Activated CD4-positive, CD25-positive, alpha-beta regulatory T cell treated with anti-CD3 and anti-CD28 coated beads, Interleukin-2, amount 50 U/mL, for 24 hours (primary cell): ENCODE data around the gene SAMD3.
A peak's percentile ranks its signal among the peaks of the same experiment; 100 is the strongest.
"Not testable (repeated sequence)": the region's sequence is repeated elsewhere in the genome, so short reads cannot be mapped to it uniquely, and the experiment has no call there.

ENCODE experiments used
- ATAC-seq, 2 donors: fragments of 150-1000 bp; cut with Tn5 transposase; one replicate each; pipeline ENCODE4 v1.10.0; 2021; ENCODE audit warnings: mild to moderate bottlenecking in 1 of 2, moderate library complexity in 1 of 2

SAMD3 gene

DNA sequence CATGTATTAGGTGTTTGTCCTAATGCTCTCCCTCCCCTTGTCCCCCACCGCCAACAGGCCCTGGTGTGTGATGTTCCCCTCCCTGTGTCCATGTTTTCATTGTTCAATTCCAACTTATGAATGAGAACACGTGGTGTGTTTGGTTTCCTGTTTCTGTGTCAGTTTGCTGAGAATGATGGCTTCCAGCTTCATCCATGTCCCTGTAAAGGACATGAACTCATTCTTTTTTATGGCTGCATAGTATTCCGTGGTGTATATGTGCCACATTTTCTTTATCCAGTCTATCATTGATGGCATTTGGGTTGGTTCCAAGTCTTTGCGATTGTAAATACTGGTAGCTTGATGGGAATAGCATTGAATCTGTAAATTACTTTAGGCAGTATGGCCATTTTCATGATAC lies 52.6 kb downstream of the SAMD3 start:
- ATAC-seq: not testable (repeated sequence)

DNA sequence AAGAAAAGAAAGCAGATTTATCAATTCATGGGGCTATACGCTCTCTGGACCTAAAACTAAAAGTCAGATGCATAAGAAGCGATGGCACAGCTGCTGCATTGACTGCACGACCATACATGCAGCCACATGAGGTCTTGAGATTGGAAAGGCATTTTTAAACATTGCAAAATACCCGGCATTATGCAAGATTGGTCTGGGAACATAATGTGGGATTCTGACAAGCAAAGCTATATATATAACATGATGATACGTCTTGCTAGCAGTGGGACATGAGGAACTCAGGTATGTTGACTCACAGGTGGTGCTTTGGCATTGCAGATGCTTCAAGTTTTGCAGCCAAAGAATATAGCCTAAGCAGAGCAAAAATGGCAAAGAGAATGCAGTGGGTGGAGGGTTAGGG lies 55.1 kb downstream of the SAMD3 start:
- no peak for ATAC-seq

DNA sequence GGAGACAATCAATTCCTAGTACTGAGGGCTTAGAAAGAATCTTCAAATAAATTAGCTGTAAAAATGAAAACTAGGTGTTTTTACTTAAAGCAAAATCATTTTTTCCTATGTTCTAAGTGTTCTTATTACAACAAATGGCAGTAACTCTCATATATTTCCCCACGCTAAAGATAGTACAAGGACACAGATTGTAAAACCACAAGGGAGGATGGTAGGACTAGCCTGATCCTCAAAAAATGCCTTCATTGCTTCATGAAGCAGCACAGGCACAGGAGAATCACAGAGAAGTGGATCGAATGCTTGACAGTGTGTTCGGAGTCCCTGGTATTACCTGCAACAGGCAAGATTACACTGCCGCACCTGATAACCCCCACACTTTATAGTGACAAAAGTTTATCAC lies 58.5 kb downstream of the SAMD3 start:
- ATAC-seq: no peak

DNA sequence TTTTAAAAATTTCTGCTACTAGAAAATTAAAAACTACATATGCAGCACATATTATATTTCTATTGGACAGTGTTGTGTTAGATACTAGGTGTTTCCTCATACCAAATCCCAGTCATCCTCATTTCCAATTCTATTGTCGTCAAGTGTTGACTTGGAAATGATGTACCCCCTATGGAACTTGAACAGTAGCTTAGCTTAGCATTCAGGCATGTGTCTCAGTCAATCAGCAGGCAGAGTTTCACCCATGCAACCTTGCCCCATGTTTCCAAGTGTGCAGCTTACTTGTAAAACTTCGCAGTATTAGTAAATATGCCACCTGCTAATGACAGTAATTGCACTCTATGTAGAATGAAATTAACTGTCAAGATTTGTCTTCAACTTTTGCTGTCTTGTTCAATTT lies 59.5 kb downstream of the SAMD3 start:
- ATAC-seq: no peak

DNA sequence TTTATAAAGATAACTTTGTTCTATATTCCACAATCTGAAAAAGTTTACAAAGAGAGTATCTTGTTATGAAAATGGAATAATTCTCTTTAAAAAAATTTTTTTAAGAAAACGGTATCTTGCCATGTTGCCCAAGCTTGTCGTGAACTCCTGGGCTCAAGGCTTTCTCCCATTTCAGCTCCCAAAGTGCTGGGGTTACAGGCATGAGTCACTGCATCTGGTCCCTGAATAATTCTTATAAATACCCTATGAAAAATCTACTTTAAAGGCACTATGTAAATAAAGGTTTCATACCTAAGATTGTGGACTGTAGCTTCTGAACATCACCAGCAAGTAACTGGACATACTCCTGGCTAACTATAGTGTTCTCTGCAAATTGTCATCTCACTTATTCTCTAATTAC lies 60.3 kb downstream of the SAMD3 start:
- no peak for ATAC-seq

DNA sequence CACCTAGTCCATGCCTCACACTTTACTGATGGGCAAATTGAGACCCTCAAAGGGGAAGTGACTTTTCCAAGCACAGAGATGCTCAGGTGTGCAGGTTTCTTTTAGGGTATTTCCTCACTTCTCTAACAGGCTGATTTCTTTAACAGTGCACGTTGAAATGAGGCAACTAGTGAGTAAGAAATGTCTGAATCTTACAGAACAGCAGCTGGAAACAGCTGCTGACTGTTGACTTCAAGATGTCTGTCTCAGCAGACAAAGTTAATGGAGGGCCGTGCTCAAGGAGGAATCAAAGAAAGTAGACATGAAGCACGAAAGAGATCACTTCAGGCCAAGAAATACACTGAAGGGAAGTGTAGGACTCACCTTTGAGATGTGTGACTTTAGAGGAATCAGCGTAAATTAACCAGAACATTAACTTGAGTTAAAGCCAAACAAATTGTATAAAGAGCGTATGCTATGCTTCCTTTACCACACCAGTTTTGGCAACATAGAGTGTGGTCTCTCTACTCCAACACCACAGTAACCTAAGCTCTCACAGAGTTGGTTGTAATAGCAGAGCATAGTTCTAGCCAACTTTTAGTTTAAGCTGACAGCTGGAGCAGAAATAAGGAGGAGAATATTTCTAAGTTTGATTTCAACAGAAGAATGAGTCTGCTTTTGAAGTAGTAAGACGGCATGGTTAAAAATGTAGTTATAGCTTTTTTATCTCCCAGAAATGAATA lies 60.9 kb downstream of the SAMD3 start:
- ATAC-seq: no peak

DNA sequence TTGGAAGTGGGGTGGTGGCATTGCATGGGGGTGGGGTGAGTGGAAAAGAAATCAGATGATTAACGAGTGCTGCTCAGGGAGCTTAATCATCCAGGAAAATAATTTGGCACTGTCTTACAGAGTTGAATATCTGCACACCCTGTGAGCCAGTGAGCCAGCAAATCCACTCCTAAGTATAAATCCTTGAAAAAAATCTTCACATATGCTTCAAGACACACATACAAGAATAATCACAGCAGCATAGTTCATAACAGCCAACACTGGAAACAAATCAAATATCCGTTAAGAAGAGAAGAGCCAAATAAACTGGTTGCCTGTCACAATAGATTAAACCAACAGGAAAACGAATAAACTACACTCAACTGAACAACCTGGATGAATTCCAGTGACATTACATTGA lies 62.8 kb downstream of the SAMD3 start:
- ATAC-seq: no peak

DNA sequence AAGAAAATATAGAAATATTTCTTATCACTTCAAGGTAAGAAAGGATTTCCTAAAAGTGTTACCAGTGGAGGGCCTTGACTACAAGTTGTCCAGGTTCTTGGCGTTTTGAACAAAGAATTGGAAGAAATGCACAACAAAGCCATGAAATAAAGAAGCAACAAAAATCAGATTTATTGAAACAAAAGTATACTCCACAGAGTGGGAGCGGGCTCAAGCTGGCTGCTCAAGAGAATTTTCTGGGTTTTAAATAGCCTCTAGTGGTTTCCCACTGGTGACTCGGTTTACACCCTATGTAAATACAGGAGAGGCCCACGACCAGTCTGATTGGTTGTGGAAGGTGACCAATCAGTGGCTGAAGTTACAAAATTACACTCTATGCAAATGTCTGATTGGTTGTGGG lies 64.2 kb downstream of the SAMD3 start:
- no peak for ATAC-seq

DNA sequence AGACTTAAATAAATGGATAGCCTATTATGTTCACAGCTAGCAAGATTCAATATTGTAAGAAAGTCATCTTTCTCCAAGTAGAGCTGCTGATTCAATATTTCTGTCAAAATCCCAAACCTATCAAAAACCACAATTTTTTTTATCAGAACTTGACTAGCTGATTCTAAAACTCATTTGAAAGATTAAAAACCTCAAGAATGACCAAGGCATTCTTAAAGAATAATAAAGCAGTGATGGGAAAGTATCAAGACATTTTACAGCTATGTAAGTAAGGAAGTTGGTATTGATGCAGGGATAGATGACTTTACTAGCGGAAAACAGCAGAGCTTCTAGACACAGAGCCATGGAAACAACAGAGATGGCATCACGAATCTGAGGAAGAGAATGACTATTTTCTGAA lies 64.7 kb downstream of the SAMD3 start:
- ATAC-seq: no peak

DNA sequence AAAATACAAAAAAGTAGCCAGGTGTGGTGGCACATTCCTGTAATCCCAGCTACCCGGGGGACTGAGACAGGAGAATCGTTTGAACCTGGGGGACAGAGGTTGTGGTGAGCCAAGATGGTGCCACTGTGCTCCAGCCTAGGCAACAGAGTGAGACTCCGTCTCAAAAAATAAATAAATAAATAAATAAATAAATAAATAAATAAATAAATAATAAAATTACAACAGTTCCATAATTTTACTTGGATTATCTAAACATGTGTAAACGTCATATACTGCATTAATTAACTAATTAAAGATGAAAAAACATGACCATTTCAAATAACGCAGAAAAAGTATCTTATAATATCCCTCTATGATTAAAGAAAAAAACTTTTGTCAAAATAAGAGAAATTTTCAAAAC lies 65.8 kb downstream of the SAMD3 start:
- ATAC-seq: no peak

DNA sequence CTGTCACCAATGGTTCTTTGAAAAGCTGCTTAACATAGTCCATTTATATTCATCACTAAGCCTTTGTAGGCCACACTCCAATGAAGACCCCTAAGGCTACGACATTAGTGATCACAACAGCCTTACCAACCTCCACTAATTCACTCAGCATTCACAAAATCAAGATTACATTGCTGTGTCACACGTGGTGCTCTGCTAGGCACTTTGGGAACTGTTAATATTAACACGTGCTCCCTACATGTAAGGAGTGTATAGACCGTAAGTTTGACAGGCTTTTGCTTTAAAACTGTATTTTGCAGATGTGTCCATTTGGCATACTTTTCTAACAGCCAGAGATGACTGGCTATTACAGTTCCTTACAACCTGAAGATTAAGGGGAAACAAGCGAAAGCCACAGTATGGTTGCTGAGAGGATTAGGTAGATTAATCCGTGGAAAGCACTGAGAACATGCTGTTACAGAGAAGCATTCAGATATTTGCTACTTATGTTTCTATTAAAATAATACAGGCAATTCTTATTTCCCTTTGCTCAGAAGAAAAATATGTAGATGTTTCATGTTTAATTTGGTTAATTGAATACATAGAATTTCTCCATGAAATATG lies 69.7 kb downstream of the SAMD3 start:
- no peak for ATAC-seq

DNA sequence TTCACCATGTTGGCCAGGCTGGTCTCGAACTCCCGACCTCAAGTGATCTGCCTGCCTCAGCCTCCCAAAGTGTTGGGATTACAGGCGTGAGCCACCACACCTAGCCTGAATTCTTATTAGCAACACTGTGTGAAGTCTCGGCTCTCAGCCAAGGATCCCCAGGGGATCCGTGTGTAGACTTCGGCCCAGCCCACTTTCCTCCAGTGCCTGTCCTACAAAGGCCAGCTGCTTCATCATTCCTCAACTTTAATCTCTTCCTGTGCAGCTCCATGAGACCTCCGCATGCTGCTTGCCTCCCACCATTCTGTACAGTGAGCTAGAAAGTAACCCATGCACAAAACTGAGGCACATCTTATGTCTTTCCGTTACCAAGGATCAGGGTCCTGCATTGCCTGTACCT lies 71.8 kb downstream of the SAMD3 start:
- no peak for ATAC-seq

DNA sequence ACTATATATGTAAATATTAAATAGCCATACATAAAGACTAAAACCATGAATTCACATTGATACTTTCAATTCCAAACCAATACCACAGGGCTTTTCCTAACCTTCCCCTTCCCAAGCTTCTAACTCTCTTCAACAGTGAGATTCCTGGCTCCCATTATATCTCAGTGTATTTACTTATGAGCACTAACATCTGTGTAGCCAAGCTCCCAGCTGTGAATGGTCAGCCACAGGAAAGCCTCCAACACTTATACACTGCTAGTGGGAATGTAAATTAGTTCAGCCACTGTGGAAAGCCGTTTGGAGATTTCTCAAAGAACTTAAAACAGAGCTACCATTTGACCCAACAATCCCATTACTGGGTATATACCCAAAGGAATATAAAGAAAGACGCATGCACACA lies 73.7 kb downstream of the SAMD3 start:
- not testable (repeated sequence) for ATAC-seq

DNA sequence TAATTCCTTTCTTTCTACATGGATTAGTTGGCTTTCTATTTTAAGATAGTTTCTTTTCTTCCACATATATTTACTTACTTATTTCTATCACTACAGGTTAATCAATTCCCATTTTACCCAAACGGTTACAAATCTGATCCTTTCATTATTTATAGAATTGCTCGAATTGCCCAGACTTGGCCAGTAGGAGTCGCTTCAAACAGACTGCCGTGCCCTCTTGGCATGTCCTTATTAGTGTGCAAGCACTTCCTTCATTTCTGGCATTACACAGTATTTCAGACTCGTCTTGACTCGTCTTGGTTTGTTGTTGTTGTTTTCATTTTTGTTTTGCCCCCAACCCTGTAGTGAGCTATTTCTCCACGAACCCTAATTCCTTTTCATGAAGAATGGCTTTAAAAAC lies 74.6 kb downstream of the SAMD3 start:
- ATAC-seq: no peak

DNA sequence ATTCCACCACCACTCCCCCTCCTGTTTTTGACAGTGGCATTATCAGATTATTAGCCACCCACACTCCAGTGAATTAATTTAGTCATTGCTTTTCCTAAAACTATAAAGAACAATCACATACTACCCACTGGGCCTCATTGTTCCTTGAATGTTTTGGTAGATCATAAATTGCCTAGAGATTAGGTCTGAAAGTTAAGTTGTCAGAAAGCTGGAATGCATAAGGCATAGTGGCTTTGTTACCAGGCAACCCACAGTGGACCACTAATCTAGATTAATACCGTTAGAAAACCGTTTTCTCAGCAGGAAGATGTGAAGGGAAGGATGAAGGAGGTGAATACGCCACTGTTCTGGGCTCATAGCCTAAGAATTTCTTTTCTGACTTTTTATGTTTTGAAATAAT lies 75.6 kb downstream of the SAMD3 start:
- no peak for ATAC-seq

DNA sequence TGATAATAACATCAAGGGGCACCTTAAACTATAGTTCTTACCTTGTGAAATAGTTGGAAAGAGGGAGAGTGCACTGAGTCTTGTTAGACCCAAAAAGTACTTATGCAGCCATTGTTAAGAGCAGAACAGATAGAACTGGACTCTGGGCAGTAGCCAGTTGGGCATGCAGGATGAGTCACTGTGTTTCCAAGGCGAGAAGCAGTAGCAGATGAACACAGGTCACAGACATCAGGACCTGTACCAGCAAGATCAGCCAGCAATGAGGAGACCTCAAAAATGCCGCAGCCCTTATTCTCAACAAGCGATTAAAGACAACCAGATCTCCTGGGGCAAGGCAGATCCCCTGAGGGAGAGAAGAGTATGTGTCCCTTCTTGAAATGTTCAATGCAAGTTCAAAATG lies 79.0 kb downstream of the SAMD3 start:
- ATAC-seq: no peak

DNA sequence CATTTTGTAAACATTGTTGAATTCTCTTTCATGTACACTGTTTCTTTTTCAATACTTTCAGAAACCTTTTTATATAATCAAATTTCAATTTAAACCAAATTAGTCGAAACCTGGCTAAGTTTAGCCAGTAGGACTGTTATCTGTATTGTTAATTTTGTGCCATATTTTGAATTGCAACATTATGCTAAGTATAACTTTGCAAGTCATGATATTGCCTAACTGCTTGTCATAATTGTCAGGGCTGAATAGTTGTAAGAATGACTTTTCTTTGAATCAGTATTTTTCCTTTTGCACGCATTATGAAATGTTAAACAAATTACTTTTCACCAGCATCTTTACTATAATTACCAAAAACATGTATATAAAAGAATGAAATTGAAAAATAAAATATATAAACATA lies 82.7 kb downstream of the SAMD3 start:
- ATAC-seq: no peak

DNA sequence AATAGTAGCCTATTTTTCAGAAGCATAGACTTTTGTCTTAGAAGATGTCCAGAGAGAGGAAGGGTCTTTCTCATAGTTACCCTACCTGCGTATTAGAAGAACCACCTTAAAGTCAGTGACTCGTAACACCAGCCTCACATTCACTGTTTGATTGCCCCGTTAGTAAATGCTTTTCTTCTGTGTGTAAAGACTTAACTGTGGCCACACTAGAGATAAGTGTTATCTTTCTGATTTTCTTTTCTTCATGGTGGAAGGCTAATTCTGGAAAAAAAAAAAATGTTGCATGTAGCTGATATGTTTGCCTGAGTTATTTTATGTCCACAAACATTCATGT lies 83.9 kb downstream of the SAMD3 start:
- peak in 1 of 2 donors; percentile 23 for ATAC-seq

DNA sequence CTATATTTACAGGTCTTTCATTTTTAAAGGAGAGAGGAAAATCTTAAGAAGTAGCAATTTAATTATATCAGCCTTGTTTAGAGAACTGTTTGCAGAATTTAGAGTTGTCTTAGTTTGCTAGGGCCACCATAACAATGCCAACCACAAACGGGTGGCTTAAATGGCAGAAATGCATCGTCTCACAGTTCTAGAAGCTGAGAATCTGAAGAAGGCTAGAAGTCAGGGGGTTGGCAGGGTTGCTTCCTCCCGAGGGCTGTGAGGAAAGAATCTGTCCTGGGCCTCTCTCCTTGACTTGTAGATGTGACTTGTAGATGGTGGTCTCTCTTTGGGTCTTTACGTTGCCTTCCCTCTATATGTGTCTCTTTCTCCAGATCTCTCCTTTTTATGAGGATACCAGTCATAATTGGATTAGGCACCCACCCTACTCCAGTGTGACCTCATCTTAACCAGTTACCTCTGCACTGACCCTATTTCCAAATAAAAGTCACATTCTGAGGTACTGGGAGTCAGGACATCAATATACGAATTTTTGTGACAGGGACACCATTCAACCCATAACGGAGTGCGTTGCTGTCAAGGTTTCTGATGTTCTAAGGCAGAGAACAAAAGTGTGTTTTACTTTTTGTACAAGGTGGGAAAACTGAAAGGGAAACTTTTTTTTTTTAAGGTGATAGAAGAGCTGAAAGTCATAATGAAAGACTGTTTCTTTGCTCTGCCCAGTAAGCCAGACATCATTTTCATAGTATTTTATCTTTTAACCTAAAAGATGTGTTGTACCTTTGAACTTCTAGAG lies 84.4 kb downstream of the SAMD3 start:
- peak; percentile 61 to 76 for ATAC-seq

DNA sequence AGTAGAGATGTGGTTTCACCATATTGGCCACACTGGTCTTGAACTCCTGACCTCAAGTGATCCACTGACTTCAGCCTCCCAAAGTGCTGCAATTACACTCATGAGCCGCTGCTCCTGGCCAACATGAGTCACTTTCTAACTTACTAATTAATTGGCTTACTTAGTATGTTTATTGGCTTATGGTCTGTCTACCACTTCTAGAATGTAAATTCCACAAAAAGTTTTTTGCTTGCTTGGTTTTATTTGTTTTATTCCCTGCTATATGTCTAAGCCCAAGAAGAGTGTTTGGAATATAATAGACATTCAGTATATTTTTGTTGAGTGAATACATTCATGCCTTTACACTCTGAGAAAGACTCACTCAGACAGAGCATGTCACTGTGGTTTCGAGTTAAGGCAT lies 86.0 kb downstream of the SAMD3 start:
- ATAC-seq: no peak

DNA sequence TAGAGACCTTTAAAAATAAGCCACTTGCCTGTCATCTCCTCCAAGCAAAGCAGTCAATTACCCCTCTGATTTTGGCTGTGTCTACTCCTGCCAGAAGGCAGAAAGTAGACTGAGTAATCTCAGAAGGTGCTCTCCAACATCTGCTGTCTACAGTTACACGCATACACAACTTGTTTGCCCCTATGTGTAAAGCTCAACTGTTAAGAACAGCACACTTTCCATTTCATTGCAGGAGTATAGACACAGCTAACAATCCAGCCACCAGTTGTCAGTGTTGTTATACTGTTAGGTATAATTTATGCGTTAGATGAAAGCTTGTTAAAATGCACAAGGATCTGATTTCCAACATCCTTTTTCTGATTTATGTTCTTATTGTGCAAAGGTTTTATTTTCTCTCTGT lies 88.2 kb downstream of the SAMD3 start:
- ATAC-seq: peak; percentile 40 to 47

DNA sequence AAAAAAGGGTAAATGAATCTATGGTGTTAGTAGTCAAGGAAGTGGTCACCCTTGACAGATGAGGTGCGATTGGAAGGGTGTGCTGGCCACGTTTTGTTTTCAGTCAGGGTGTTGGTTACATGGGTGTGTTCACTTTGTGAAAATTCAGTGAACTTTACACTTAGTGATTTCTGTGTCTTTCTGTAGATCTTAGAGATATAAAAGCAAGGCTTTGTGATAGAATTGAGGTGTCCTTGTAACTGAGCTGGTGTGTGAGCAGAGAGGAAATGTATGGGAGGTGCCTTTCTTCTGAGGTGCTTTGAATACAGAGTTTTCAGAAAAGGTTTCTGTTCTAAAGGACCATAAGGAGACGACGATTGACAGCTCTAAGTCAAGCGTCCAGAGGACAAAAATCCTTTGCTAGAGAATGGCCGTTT lies 90.5 kb downstream of the SAMD3 start:
- peak; percentile 83 to 89 for ATAC-seq

DNA sequence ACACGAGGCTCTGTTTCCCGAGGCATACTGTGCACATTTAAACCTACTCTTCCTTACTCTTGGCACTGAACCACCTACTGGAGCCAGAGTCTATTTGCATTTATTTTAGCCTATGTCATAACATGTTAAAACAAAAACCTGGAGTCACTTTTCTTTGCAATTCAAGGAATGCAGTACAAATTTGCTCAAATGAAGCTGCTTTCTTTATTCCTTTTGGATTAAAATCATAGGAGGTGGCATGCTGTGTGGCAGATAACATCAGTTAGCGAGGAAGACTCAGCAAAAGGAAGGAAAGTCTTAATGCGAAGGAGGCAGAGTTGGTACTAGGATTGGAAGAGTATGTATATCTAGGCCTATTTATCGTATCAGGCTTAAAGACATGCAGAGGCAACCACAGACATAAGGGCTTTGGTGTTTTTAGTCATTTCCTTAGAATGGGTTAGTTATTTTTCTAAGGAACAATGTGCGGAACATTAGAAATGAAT lies 92.9 kb downstream of the SAMD3 start:
- ATAC-seq: no peak

DNA sequence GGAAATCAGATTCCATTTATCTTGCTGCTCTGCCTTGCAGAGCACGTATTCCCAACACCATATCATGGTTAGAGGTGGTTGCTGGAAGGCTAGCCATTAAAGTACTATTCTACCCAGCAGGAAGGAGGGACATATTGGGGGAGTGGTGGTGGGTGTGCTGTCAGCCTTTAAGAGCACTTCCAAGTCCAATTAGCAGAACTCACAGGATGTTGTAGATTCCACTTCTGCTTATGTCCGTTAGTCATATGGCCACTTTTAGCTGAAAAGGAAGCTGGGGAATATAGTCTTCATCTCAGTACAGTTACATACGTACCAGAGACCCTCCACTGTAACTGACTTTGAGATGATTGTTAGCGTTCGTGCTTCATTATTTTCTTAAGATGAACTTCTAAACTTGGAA lies 94.4 kb downstream of the SAMD3 start:
- ATAC-seq: no peak
